ENCODE data around the gene MIEF1.

MIEF1 gene

DNA sequence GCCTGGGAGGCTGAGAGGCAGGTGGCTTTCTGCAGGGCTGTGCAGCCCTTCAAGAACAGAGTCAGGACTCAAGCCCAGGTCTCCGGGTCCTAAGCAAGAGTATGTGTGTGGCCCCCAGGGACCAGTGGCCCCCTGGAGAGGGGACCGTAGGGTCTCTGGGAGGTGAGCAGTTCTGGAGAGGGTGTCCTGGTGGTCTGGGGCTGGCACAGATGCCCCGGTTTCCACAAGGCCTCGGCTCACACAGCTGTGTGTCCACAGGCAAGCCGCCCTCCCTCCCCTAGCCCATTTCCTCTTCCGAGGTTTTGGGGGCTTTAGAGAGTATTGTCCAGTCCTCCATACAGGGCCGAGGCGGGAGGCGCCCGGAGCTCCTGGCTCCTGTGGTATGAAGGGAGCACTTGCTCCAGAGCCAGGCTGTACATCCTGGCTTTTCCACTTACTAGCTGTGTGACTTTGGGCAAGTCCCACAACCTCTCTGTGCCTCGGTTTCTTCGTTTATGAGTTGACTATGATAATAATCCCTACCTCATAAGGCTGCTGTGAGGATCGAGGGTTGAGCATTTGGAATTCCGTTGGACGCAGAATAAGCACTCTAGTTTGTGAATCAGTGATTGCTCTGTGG lies 33.9 kb downstream of the MIEF1 start:
- Histone ChIP-seq H3K9me3 (ENCODE audit: control insufficient read depth, insufficient read depth, low read depth, low read length) (no peaks in the 10 kb centered on the region), H3K27ac (ENCODE audit: extremely low read depth, low read depth, low read length) (no peak overlapping the region), H3K36me3 (ENCODE audit: control insufficient read depth in 2 of 2, insufficient read depth in 1 of 2, low read length in 2 of 2) (peaks cover 0 to 7% of the 10 kb centered on the region in 2 experiments; a peak in 1 of 3 replicates), H3K4me3 (ENCODE audit: low read depth, low read length) (no peak overlapping the region), H3K4me1 (ENCODE audit: control insufficient read depth, insufficient read depth, low read length) (peaks cover 6% of the 10 kb centered on the region)
- CTCF ChIA-PET = interaction anchor here (0.6 to 13.7 kb wide), 12 partner anchors 21 to 1116 kb away, joined by 3 to 380 read pairs (median 8); no protein-coding TSS in a partner anchor
- POLR2A ChIA-PET = interaction anchor here (0.6 kb wide), 2 partner anchors 144 to 1891 kb away, joined by 3 to 7 read pairs; no protein-coding TSS in a partner anchor
- peak; percentile 92; the same call in 1 of the 2 replicates for TF ChIP-seq ZNF768 (tag by site-specific recombination; IDR thresholded peaks at IDR 0.05)
- TF ChIP-seq GLIS2 (tag by site-specific recombination; IDR thresholded peaks at IDR 0.05) = no peak
- no peak for TF ChIP-seq ZNF626 (tag by site-specific recombination; IDR thresholded peaks at IDR 0.05)

DNA sequence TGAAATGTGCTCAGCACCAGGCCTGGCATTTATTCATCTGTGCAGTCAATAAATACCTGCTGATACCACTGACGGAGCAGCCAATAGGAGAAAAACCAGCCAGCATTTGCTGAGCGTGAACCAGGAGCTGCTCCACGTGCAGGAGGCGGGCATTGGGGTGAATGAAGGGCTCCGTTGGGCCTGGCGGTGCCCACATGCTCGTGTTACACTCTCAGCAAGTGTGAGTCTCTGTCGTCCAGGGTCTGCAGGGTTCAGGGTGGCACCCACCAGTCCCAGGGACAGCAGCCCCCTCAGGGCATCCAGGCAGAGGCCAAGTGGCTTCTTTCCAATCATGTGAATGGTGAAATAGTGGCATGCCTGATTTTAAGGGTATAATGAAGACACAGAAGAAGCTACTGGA lies 34.6 kb downstream of the MIEF1 start:
- Histone ChIP-seq H3K4me1 (ENCODE audit: control insufficient read depth, insufficient read depth, low read length) (no peaks in the 10 kb centered on the region), H3K4me3 (ENCODE audit: low read depth, low read length) (no peak overlapping the region), H3K36me3 (ENCODE audit: control insufficient read depth in 2 of 2, insufficient read depth in 1 of 2, low read length in 2 of 2) (no peaks in the 10 kb centered on the region), H3K9me3 (ENCODE audit: control insufficient read depth, insufficient read depth, low read depth, low read length) (no peaks in the 10 kb centered on the region), H3K27ac (ENCODE audit: extremely low read depth, low read depth, low read length) (no peak overlapping the region)
- CTCF ChIA-PET = interaction anchor here (0.6 to 7.1 kb wide), 10 partner anchors 7 to 812 kb away, joined by 3 to 109 read pairs (median 6); no protein-coding TSS in a partner anchor
- no peak for TF ChIP-seq ZFHX2 (tag by site-specific recombination; conservative IDR thresholded peaks at IDR 0.05)
- TF ChIP-seq ZNF76 (tag by site-specific recombination; IDR thresholded peaks at IDR 0.05; ENCODE audit: borderline replicate concordance, low read depth) = no peak
- no peak for TF ChIP-seq ZNF324 (tag by site-specific recombination; IDR thresholded peaks at IDR 0.05)
- no peak for TF ChIP-seq EGR2 (tag by site-specific recombination; IDR thresholded peaks at IDR 0.05; ENCODE audit: low read depth)
- TF ChIP-seq ZNF521 (tag by site-specific recombination; IDR thresholded peaks at IDR 0.05) = no peak
- TF ChIP-seq ZNF211 (tag by site-specific recombination; IDR thresholded peaks at IDR 0.05; ENCODE audit: low read depth) = no peak
- TF ChIP-seq KLF9 (tag by site-specific recombination; IDR thresholded peaks at IDR 0.05; ENCODE audit: low read depth) = no peak
- TF ChIP-seq AEBP2 (tag by site-specific recombination; IDR thresholded peaks at IDR 0.05; ENCODE audit: borderline replicate concordance) = no peak
- no peak for TF ChIP-seq ZNF366 (tag by site-specific recombination; conservative IDR thresholded peaks at IDR 0.05)
- TF ChIP-seq PATZ1 (tag by site-specific recombination; IDR thresholded peaks at IDR 0.05) = no peak
- TF ChIP-seq, protein P1, sequence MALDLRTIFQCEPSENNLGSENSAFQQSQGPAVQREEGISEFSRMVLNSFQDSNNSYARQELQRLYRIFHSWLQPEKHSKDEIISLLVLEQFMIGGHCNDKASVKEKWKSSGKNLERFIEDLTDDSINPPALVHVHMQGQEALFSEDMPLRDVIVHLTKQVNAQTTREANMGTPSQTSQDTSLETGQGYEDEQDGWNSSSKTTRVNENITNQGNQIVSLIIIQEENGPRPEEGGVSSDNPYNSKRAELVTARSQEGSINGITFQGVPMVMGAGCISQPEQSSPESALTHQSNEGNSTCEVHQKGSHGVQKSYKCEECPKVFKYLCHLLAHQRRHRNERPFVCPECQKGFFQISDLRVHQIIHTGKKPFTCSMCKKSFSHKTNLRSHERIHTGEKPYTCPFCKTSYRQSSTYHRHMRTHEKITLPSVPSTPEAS (tag by site-specific recombination; IDR thresholded peaks at IDR 0.05) = no peak
- TF ChIP-seq KLF10 (tag by site-specific recombination; IDR thresholded peaks at IDR 0.05) = no peak
- no peak for TF ChIP-seq ZBTB7A (tag by site-specific recombination; IDR thresholded peaks at IDR 0.05; ENCODE audit: low read depth)
- TF ChIP-seq, protein P2, sequence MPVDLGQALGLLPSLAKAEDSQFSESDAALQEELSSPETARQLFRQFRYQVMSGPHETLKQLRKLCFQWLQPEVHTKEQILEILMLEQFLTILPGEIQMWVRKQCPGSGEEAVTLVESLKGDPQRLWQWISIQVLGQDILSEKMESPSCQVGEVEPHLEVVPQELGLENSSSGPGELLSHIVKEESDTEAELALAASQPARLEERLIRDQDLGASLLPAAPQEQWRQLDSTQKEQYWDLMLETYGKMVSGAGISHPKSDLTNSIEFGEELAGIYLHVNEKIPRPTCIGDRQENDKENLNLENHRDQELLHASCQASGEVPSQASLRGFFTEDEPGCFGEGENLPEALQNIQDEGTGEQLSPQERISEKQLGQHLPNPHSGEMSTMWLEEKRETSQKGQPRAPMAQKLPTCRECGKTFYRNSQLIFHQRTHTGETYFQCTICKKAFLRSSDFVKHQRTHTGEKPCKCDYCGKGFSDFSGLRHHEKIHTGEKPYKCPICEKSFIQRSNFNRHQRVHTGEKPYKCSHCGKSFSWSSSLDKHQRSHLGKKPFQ (tag by site-specific recombination; IDR thresholded peaks at IDR 0.05) = no peak
- TF ChIP-seq ZNF248 (tag by site-specific recombination; IDR thresholded peaks at IDR 0.05) = no peak
- TF ChIP-seq KLF17 (tag by site-specific recombination; IDR thresholded peaks at IDR 0.05) = no peak
- no peak for TF ChIP-seq ZNF174 (tag by site-specific recombination; IDR thresholded peaks at IDR 0.05)
- POLR2A ChIA-PET = no interaction called here

Data from HEK293 (cell line).